Thymus (tissue), 11 donors: ENCODE results near the gene SHC2. TPM values are rescaled to one million over a fixed set of nuclear protein-coding genes. Genes with fewer than 3 reads are reported as not detected.
"Not testable (repeated sequence)": the region's sequence is repeated elsewhere in the genome, so short reads cannot be mapped to it uniquely, and the experiment has no call there.

Experiments used
- DNase-seq, 9 donors: peaks; one replicate each; pipeline ENCODE4 v3.0.0-alpha.2; 2013; ENCODE audit warnings: low spot score in 9 of 9, low read depth in 6 of 9, missing footprints in 1 of 9
- H3K27ac ChIP-seq, 2 donors: one replicate each; pipeline ENCODE4 v1.5.1; 2013; ENCODE audit warnings: control low read depth in 1 of 2, low read depth in 1 of 2, low read length in 1 of 2, mild to moderate bottlenecking in 1 of 2, moderate library complexity in 1 of 2
- H3K27me3 ChIP-seq, 2 donors: one replicate each; pipeline ENCODE4 v1.5.1; 2013; ENCODE audit warnings: low read length in 1 of 2; ENCODE audit not compliant: control insufficient read depth in 2 of 2, insufficient read depth in 1 of 2
- H3K36me3 ChIP-seq, 2 donors: one replicate each; pipeline ENCODE4 v1.5.1; 2013; ENCODE audit warnings: low read length in 1 of 2, mild to moderate bottlenecking in 1 of 2, moderate library complexity in 1 of 2; ENCODE audit not compliant: control insufficient read depth in 2 of 2, insufficient read depth in 2 of 2
- H3K4me1 ChIP-seq, 2 donors: one replicate each; pipeline ENCODE4 v1.5.1; 2013; ENCODE audit warnings: low read length in 2 of 2; ENCODE audit not compliant: control insufficient read depth in 2 of 2, insufficient read depth in 2 of 2
- H3K4me3 ChIP-seq, 2 donors: one replicate each; pipeline ENCODE4 v1.5.1; 2013; ENCODE audit warnings: low read length in 2 of 2, control low read depth in 1 of 2, mild to moderate bottlenecking in 1 of 2
- H3K9me3 ChIP-seq, 2 donors: one replicate each; pipeline ENCODE4 v1.5.1; 2013; ENCODE audit warnings: low read length in 1 of 2, mild to moderate bottlenecking in 1 of 2; ENCODE audit not compliant: control insufficient read depth in 2 of 2, insufficient read depth in 1 of 2
- whole genome bisulfite sequencing: extraction: QIAGEN DNeasy Blood & Tissue Kit; methylation state at CpG from one replicate; pipeline ENCODE4 v1.1.7; 2013; 5-methylcytosine and 5-hydroxymethylcytosine counted together
- polyA plus RNA-seq: library from polyadenylated mRNA; stranded (reverse); fragments of 200-250 nt; gene quantifications from one replicate; pipeline ENCODE4 v1.2.3, GENCODE V29; 2013
- total RNA-seq: library from RNA; stranded (reverse); fragments of 120-200 nt; gene quantifications from one replicate; pipeline ENCODE4 v1.2.4, GENCODE V29; 2013
- donor health status: healthy.

The SHC2 gene
- total and polyA plus RNA-seq, 2 donors, result 1.1 to 5.2 TPM

DNA sequence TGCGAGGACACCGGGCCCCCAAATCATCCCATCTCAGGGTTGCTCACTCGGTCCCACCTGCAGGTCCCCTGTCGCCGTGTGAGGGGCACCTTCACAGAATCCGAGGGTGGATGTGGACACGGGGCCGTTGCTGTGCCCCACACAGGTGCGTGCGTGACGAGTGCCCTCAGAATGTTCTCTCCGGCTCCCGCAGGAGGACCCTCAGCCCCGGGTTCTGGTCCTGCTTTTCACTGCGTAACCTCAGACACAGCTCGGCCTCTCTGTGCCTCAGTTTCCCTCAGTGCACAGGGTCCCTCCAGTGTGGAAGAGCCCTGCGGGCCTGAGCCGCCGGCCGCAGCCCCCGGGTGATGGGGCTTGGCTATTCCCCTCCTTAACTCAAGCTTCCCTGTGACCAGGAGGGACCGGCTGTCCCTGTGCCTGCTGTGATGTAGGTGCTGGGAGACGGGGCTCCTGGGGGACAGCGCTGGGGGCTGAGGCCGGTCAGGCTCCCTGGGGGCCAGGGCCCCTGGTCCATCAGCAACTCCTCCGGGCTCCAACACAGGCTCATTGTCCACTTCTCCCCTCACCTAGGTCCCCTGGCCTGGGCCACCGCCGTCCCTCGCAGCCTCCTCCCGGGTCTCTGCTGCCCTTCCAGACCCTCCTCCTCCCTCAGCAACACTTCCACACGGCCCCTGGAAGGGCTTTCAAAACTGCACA lies 4.8 kb downstream of the SHC2 start:
- Histone ChIP-seq H3K9me3 (peaks cover 12 to 65% of the 10 kb centered on the region in 2 donors), H3K4me1 (no peaks in the 10 kb centered on the region), H3K36me3 (no peaks in the 10 kb centered on the region), H3K4me3 (no peak overlapping the region), H3K27me3 (peaks cover 17 to 18% of the 10 kb centered on the region in 2 donors), H3K27ac (no peak overlapping the region)
- no peak for DNase-seq
- 91% methylated on average over 31 of the region's 31 CpGs for WGBS

- Histone ChIP-seq H3K27ac (no peak overlapping the region), H3K9me3 (peaks cover 13 to 73% of the 10 kb centered on the region in 2 donors), H3K4me3 (no peak overlapping the region), H3K36me3 (no peaks in the 10 kb centered on the region), H3K4me1 (no peaks in the 10 kb centered on the region), H3K27me3 (peaks cover 9 to 16% of the 10 kb centered on the region in 2 donors)
- no peak for DNase-seq
- 97% methylated on average over 39 of the region's 39 CpGs for WGBS
Observed at GRCh38 chr19:455031-455705, 5.7 kb downstream of the SHC2 start.

DNA sequence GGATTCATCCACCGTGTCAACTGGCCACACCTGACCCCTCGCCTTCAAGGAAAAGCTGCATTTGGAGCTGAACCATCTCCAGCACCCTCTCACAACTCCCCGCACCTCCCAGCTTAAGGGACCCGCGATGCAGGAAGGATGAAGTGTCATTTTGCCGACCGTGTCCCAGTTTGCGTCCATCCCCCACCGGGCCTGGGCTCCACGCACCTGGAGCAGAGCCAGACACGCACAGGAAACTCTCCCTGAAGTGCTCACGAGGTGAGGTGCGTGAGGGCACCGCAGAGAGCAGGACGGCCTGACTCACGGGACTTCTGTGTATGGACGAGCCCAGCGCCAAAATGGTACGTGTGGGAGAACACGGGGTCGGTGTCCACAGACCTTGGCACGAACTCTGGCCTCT lies 7.2 kb downstream of the SHC2 start:
- 93% methylated on average over 22 of the region's 22 CpGs for WGBS
- H3K9me3 ChIP-seq, result peaks cover 10 to 75% of the 10 kb centered on the region in 2 donors
- H3K4me1 ChIP-seq, result no peaks in the 10 kb centered on the region
- no peak overlapping the region for H3K4me3 ChIP-seq
- H3K36me3 ChIP-seq, result no peaks in the 10 kb centered on the region
- peaks cover 0 to 2% of the 10 kb centered on the region in 2 donors for H3K27me3 ChIP-seq
- no peak overlapping the region for H3K27ac ChIP-seq
- no peak for DNase-seq

DNA sequence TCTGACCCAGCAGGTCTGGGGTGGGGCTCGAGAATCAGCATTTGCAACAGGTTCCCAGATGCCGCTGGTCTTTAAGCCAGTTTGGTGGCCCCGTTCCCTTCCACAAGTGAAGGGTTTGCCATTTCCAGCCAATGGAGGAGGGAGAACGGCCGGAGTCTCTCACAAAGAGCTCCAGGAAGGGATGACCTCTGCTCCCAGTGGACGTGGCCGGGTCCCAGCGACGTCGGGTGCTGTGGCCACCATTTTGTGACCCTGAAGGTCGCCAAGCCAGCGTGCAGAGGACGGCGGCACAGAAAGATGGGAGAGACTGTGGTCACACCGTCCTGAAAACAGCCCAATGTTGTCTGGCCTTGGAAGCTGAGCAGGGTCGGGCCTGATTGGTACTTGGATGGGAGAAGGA lies 8.0 kb downstream of the SHC2 start:
- H3K36me3 ChIP-seq, result no peaks in the 10 kb centered on the region
- no peak for DNase-seq
- H3K9me3 ChIP-seq, result peaks cover 7 to 67% of the 10 kb centered on the region in 2 donors
- peaks cover 0 to 6% of the 10 kb centered on the region in 2 donors for H3K27me3 ChIP-seq
- no peaks in the 10 kb centered on the region for H3K4me1 ChIP-seq
- no peak overlapping the region for H3K27ac ChIP-seq
- H3K4me3 ChIP-seq, result no peak overlapping the region
- 94% methylated on average over 16 of the region's 16 CpGs for WGBS

DNA sequence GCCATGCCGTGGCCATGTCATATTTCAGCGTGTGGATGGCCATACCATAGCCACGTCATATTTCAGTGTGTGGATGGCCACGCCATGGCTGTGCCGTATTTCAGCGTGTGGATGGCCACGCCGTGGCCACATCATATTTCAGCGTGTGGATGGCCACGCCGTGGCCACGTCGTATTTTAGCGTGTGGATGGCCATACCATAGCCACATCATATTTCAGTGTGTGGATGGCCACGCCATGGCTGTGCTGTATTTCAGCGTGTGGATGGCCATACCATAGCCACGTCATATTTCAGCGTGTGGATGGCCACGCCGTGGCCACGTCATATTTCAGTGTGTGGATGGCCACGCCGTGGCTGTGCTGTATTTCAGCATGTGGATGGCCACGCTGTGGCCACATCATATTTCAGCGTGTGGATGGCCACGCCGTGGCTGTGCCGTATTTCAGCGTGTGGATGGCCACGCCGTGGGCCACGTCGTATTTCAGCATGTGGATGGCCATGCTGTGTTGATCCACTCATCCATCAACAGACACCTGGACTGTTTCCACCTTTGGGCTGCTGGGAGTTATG lies 9.8 kb downstream of the SHC2 start:
- not testable (repeated sequence) for H3K4me3 ChIP-seq, H3K27me3 ChIP-seq, H3K27ac ChIP-seq, DNase-seq, H3K4me1 ChIP-seq, H3K36me3 ChIP-seq
- H3K9me3 ChIP-seq, result peaks cover 7 to 50% of the 10 kb centered on the region in 2 donors
- 98% methylated on average over 33 of the region's 33 CpGs for WGBS

GRCh38 chr19:449916-450315 lies 10.9 kb downstream of the SHC2 start:
- Histone ChIP-seq H3K27ac (no peak overlapping the region), H3K9me3 (peaks cover 5 to 40% of the 10 kb centered on the region in 2 donors), H3K27me3 (peaks cover 0 to 6% of the 10 kb centered on the region in 2 donors), H3K4me1 (no peaks in the 10 kb centered on the region), H3K4me3 (no peak overlapping the region), H3K36me3 (no peaks in the 10 kb centered on the region)
- 97% methylated on average over 20 of the region's 20 CpGs for WGBS
- DNase-seq, result no peak

GRCh38 chr19:447816-448560 lies 12.8 kb downstream of the SHC2 start:
- no peak for DNase-seq
- Histone ChIP-seq H3K9me3 (peaks cover 4 to 28% of the 10 kb centered on the region in 2 donors), H3K4me3 (no peak overlapping the region), H3K27me3 (peaks cover 0 to 6% of the 10 kb centered on the region in 2 donors), H3K4me1 (no peaks in the 10 kb centered on the region), H3K27ac (no peak overlapping the region), H3K36me3 (no peaks in the 10 kb centered on the region)
- 45% methylated on average over 31 of the region's 31 CpGs for WGBS

DNA sequence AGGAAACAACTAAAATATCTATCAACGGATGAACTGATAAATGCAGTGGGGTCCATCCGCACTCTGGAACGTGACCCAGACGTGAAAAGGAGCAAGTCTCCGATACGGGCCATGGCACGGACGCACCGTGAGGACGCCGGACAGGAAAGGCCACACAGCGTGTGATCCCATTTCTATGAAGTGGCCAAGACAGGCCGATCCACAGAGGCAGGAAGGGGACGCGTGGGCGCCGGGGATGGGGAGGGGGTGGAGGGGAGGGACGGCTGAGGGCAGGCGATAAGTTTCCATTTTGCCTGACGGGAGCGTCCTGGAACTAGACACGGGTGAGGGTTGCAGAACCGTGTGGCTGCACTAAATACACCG lies 13.8 kb downstream of the SHC2 start:
- Histone ChIP-seq H3K27ac (no peak overlapping the region), H3K9me3 (peaks cover 4 to 21% of the 10 kb centered on the region in 2 donors), H3K36me3 (no peaks in the 10 kb centered on the region), H3K4me1 (no peaks in the 10 kb centered on the region), H3K27me3 (peaks cover 0 to 6% of the 10 kb centered on the region in 2 donors), H3K4me3 (no peak overlapping the region)
- DNase-seq, result no peak
- WGBS, result 89% methylated on average over 24 of the region's 24 CpGs
